ENCODE results near the gene SLC34A3. TPM values are rescaled to one million over a fixed set of nuclear protein-coding genes. Genes with fewer than 3 reads are reported as not detected.
A peak's percentile ranks its signal among the peaks of the same experiment; 100 is the strongest.

SLC34A3 gene
- total and polyA plus RNA-seq, 2 donors (not counting 1 experiment from before 2014, with no cell fraction given), result not detected

GRCh38 chr9:137271696-137272076 is 41.0 kb downstream of the SLC34A3 start:
- H3K9ac ChIP-seq (ENCODE audit: low read length), result no peak overlapping the region
- DNase-seq (no peak), ATAC-seq (ENCODE audit: low read depth) (no peak)
- H2AFZ ChIP-seq (ENCODE audit: insufficient read depth, low read depth, low read length, poor library complexity, severe bottlenecking), result no peak overlapping the region
- peaks cover 33% of the 10 kb centered on the region for H3K79me2 ChIP-seq (ENCODE audit: control insufficient read depth, insufficient read depth, low read length)
- intact Hi-C loops (cut with micrococcal nuclease), result no loop called here
- H3K9me3 Mint-ChIP-seq (ENCODE audit: insufficient read depth), result no peaks in the 10 kb centered on the region
- peaks cover 34 to 70% of the 10 kb centered on the region in 2 donors for H3K4me1 ChIP-seq (ENCODE audit: control insufficient read depth in 2 of 2, insufficient read depth in 2 of 2, low read length in 2 of 2)
- peak overlapping the region; percentile 78 for H3K27ac Mint-ChIP-seq
- no peaks in the 10 kb centered on the region for H3K27me3 ChIP-seq (replicated peaks in 1 of 4; ENCODE audit: control extremely low read depth in 1 of 4, control insufficient read depth in 3 of 4, insufficient read depth in 4 of 4, low read length in 3 of 4)
- no peak overlapping the region for H3K4me2 ChIP-seq (replicated peaks; ENCODE audit: low read depth, low read length, poor library complexity, severe bottlenecking)
- ChIA-PET CTCF (interaction anchor here (0.8 kb wide), 1 partner anchor 10 kb away, joined by 3 read pairs; no protein-coding TSS in a partner anchor), POLR2A (no interaction called here)
- H3K4me3 ChIP-seq (ENCODE audit: control extremely low read depth in 1 of 5, extremely low read depth in 1 of 5, insufficient read depth in 1 of 5, low read depth in 2 of 5, low read length in 4 of 5), result no peak overlapping the region
- peaks cover 21% of the 10 kb centered on the region for H4K20me1 ChIP-seq (ENCODE audit: control insufficient read depth, insufficient read depth, low read length, poor library complexity, severe bottlenecking)
- H3K9me3 ChIP-seq (ENCODE audit: control extremely low read depth in 1 of 3, control insufficient read depth in 2 of 3, insufficient read depth in 1 of 3, low read length in 2 of 3), result no peaks in the 10 kb centered on the region
- peaks cover 0 to 14% of the 10 kb centered on the region in 2 experiments for H3K36me3 ChIP-seq (replicated peaks in 1 of 2; ENCODE audit: control extremely low read depth in 1 of 2, control insufficient read depth in 1 of 2, extremely low read depth in 1 of 2, insufficient read depth in 2 of 2, low read length in 1 of 2)
- peaks cover 50% of the 10 kb centered on the region for H3K4me1 Mint-ChIP-seq
- H3K27me3 Mint-ChIP-seq, result no peaks in the 10 kb centered on the region
- no peak overlapping the region for H3K4me3 Mint-ChIP-seq
- WGBS (ENCODE audit: insufficient coverage), result 14% methylated on average over 2 of the region's 3 CpGs
- no peak for TF ChIP-seq CTCF (IDR thresholded peaks at IDR 0.05)
- no peak for TF ChIP-seq EZH2 (IDR thresholded peaks at IDR 0.05; ENCODE audit: borderline replicate concordance, insufficient read depth, low read depth, low read length, poor library complexity, severe bottlenecking)
- no peak overlapping the region for H3K27ac ChIP-seq (ENCODE audit: low read length in 2 of 2)

GRCh38 chr9:137272241-137273094 is 41.8 kb downstream of the SLC34A3 start:
- no peak overlapping the region for H3K4me2 ChIP-seq (replicated peaks; ENCODE audit: low read depth, low read length, poor library complexity, severe bottlenecking)
- no peaks in the 10 kb centered on the region for H3K27me3 Mint-ChIP-seq
- no peak overlapping the region for H3K4me3 ChIP-seq (ENCODE audit: control extremely low read depth in 1 of 5, extremely low read depth in 1 of 5, insufficient read depth in 1 of 5, low read depth in 2 of 5, low read length in 4 of 5)
- no peaks in the 10 kb centered on the region for H3K9me3 ChIP-seq (ENCODE audit: control extremely low read depth in 1 of 3, control insufficient read depth in 2 of 3, insufficient read depth in 1 of 3, low read length in 2 of 3)
- H3K4me1 Mint-ChIP-seq, result peaks cover 55% of the 10 kb centered on the region
- H3K27ac Mint-ChIP-seq, result no peak overlapping the region
- peaks cover 13% of the 10 kb centered on the region for H4K20me1 ChIP-seq (ENCODE audit: control insufficient read depth, insufficient read depth, low read length, poor library complexity, severe bottlenecking)
- no peak for DNase-seq
- no peak overlapping the region for H2AFZ ChIP-seq (ENCODE audit: insufficient read depth, low read depth, low read length, poor library complexity, severe bottlenecking)
- H3K9ac ChIP-seq (ENCODE audit: low read length), result no peak overlapping the region
- no peak overlapping the region for H3K4me3 Mint-ChIP-seq
- no peak for ATAC-seq (ENCODE audit: low read depth)
- ChIA-PET CTCF (interaction anchor here (0.8 to 1.4 kb wide), 2 partner anchors 11 to 24 kb away, joined by 3 read pairs; no protein-coding TSS in a partner anchor), POLR2A (interaction anchor here (0.6 to 0.7 kb wide), 2 partner anchors 15 to 33 kb away, joined by 3 to 4 read pairs; no protein-coding TSS in a partner anchor)
- no peaks in the 10 kb centered on the region for H3K27me3 ChIP-seq (replicated peaks in 1 of 4; ENCODE audit: control extremely low read depth in 1 of 4, control insufficient read depth in 3 of 4, insufficient read depth in 4 of 4, low read length in 3 of 4)
- H3K4me1 ChIP-seq (ENCODE audit: control insufficient read depth in 2 of 2, insufficient read depth in 2 of 2, low read length in 2 of 2), result peaks cover 41 to 71% of the 10 kb centered on the region in 2 donors
- 91% methylated on average over 39 of the region's 39 CpGs for WGBS (ENCODE audit: insufficient coverage)
- TF ChIP-seq EZH2 (IDR thresholded peaks at IDR 0.05; ENCODE audit: borderline replicate concordance, insufficient read depth, low read depth, low read length, poor library complexity, severe bottlenecking) (no peak), CTCF (IDR thresholded peaks at IDR 0.05) (no peak)
- no peaks in the 10 kb centered on the region for H3K9me3 Mint-ChIP-seq (ENCODE audit: insufficient read depth)
- H3K27ac ChIP-seq (ENCODE audit: low read length in 2 of 2), result no peak overlapping the region
- peaks cover 37% of the 10 kb centered on the region for H3K79me2 ChIP-seq (ENCODE audit: control insufficient read depth, insufficient read depth, low read length)
- H3K36me3 ChIP-seq (replicated peaks in 1 of 2; ENCODE audit: control extremely low read depth in 1 of 2, control insufficient read depth in 1 of 2, extremely low read depth in 1 of 2, insufficient read depth in 2 of 2, low read length in 1 of 2), result peaks cover 0 to 11% of the 10 kb centered on the region in 2 experiments
- intact Hi-C loops (cut with micrococcal nuclease), result no loop called here

Data from B cell (primary cell).